ENCODE measurements around the gene MYT1. TPM values are rescaled to one million over a fixed set of nuclear protein-coding genes. Genes with fewer than 3 reads are reported as not detected.
A peak's percentile ranks its signal among the peaks of the same experiment; 100 is the strongest.

Gene MYT1
- total RNA-seq, 1 experiment from 2014 or later = 4.1 TPM

GRCh38 chr20:64254571-64255360 is 90.5 kb downstream of the MYT1 start:
- peak; percentile 43 for DNase-seq
- 0 out of 2 replicates have a peak, but pooled peaks cover under 1% of the 10 kb centered on the region for H4K20me1 ChIP-seq (ENCODE audit: insufficient read depth, low read depth, low read length)
- H3K9me2 ChIP-seq (replicated peaks; ENCODE audit: insufficient read depth, low read length) = no peaks in the 10 kb centered on the region
- H3K27me3 ChIP-seq (ENCODE audit: low read length) = no peaks in the 10 kb centered on the region
- H3K9ac ChIP-seq (ENCODE audit: low read length) = peak overlapping the region; percentile 82
- peak overlapping the region; percentile 89 for H3K4me2 ChIP-seq (ENCODE audit: low read depth, low read length, poor library complexity, severe bottlenecking)
- no peaks in the 10 kb centered on the region for H3K36me3 ChIP-seq (ENCODE audit: insufficient read depth, low read length)
- peaks cover 41% of the 10 kb centered on the region for H3K79me2 ChIP-seq (ENCODE audit: low read length)
- H2AFZ ChIP-seq (ENCODE audit: low read length) = peak overlapping the region; percentile 98
- H3K27ac ChIP-seq (ENCODE audit: low read length) = no peak overlapping the region
- H3K4me1 ChIP-seq (ENCODE audit: low read length) = peaks cover 37% of the 10 kb centered on the region
- peak overlapping the region; percentile 78 for H3K4me3 ChIP-seq (ENCODE audit: low read length)
- no peaks in the 10 kb centered on the region for H3K9me3 ChIP-seq (ENCODE audit: low read length)

DNA sequence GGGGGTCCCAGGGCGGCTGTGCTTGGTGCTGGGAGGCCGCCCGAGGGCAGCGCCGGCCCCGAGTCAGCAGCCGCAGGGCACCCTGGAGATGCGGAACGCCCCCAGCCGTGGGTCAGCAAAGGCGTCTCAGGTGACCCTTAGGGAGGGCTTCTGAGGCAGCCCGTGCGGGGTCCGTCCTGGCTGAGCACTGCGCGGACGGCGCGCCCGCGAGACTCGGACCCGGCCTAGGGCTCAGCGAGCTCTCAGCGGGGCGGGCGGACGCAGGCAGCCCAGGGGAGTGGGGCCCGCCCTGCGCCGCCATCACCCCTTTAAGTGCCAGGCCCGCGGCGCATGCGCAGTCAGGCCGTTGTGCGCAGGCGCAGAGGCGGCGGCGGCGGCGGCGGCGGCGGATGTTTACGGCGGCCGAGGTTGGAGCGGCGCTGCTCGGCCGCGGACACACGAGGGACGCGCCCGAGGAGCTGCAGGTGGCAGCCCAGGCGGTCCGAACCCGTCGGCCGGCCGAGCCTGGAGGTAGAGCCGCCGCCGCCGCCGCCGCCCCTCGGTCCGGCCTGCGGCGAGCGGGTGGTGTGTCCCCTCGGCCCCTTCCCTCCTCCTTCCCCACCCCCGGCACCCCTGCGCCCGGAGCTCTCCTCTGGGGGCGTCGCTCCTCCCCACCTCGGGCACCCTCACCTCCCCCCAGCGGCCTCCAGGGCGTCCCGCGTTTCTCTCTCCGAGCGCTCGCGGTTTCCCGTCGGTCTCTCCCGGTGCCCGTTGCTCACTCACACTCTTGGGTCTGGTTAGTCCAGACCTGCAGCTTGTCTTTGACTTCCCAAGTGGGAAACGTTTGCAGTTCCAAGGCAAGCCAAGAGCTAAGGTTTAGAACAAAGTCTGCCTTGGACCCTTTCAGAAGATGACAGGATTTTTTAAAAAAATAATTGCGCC is 91.4 kb downstream of the MYT1 start, which contains the start of gene PCMTD2:
PCMTD2 (plus strand) TSS at position 388 of the 921 bp plus-strand sequence. CDS start 4,218 bp downstream, outside the sequence.
- H3K9ac ChIP-seq (ENCODE audit: low read length) = peak within 1 kb of the TSS; percentile 84
- H3K9me2 ChIP-seq (replicated peaks; ENCODE audit: insufficient read depth, low read length) = no peaks in the 10 kb centered on the region
- H3K4me1 ChIP-seq (ENCODE audit: low read length) = peaks cover 37% of the 10 kb centered on the region
- peak; percentile 96 for DNase-seq
- 0 out of 2 replicates have a peak, but pooled peaks cover 4% of the 10 kb centered on the region for H4K20me1 ChIP-seq (ENCODE audit: insufficient read depth, low read depth, low read length)
- peak within 1 kb of the TSS; percentile 17; the same call in 1 of the 2 replicates for H3K27ac ChIP-seq (ENCODE audit: low read length)
- H2AFZ ChIP-seq (ENCODE audit: low read length) = peak within 1 kb of the TSS; percentile 98
- H3K9me3 ChIP-seq (ENCODE audit: low read length) = no peaks in the 10 kb centered on the region
- no peaks in the 10 kb centered on the region for H3K36me3 ChIP-seq (ENCODE audit: insufficient read depth, low read length)
- peak within 1 kb of the TSS; percentile 78 for H3K4me3 ChIP-seq (ENCODE audit: low read length)
- H3K4me2 ChIP-seq (ENCODE audit: low read depth, low read length, poor library complexity, severe bottlenecking) = peak within 1 kb of the TSS; percentile 89
- peaks cover 48% of the 10 kb centered on the region for H3K79me2 ChIP-seq (ENCODE audit: low read length)
- no peaks in the 10 kb centered on the region for H3K27me3 ChIP-seq (ENCODE audit: low read length)

GRCh38 chr20:64256282-64256935 is 92.2 kb downstream of the MYT1 start:
- peak overlapping the region; percentile 17; the same call in 1 of the 2 replicates for H3K27ac ChIP-seq (ENCODE audit: low read length)
- no peaks in the 10 kb centered on the region for H3K36me3 ChIP-seq (ENCODE audit: insufficient read depth, low read length)
- no peak overlapping the region for H2AFZ ChIP-seq (ENCODE audit: low read length)
- peak; percentile 56 for DNase-seq
- no peaks in the 10 kb centered on the region for H3K9me3 ChIP-seq (ENCODE audit: low read length)
- peak overlapping the region; percentile 89 for H3K4me2 ChIP-seq (ENCODE audit: low read depth, low read length, poor library complexity, severe bottlenecking)
- no peaks in the 10 kb centered on the region for H3K9me2 ChIP-seq (replicated peaks; ENCODE audit: insufficient read depth, low read length)
- peak overlapping the region; percentile 84 for H3K9ac ChIP-seq (ENCODE audit: low read length)
- no peaks in the 10 kb centered on the region for H3K27me3 ChIP-seq (ENCODE audit: low read length)
- H3K4me3 ChIP-seq (ENCODE audit: low read length) = peak overlapping the region; percentile 78
- peaks cover 48% of the 10 kb centered on the region for H3K79me2 ChIP-seq (ENCODE audit: low read length)
- peaks cover 37% of the 10 kb centered on the region for H3K4me1 ChIP-seq (ENCODE audit: low read length)
- 0 out of 2 replicates have a peak, but pooled peaks cover 4% of the 10 kb centered on the region for H4K20me1 ChIP-seq (ENCODE audit: insufficient read depth, low read depth, low read length)

DNA sequence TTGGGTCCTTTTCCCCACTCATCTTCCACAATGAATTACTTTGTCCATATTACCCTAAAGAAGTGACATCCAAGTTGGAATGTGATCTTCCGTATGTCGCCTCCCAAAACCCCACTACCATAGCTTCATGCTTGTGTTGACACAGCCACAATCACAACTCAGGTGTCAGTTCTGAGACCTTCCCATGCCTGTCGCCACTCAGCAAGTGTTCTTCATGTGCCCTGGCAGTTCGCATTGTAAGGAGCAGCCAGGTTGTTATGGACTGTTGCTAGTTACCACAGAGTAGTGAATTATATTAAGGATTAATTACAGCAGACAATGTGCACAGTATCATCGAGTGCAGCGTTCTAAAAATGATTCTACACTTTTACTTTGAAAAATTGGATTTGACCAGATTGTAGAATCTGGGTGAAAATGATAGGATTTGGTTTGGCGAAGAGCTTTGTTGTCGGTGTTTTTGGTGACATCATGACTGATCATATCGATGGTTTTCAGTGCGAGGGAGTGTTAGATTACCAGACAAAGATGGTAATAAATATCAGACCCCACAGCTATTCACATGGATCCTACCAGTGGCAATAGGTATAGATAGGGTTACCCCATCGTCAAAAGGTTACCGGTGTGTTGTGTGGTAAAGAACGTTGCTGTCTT is 93.0 kb downstream of the MYT1 start:
- Histone ChIP-seq H3K79me2 (ENCODE audit: low read length) (peaks cover 48% of the 10 kb centered on the region), H3K9ac (ENCODE audit: low read length) (peak overlapping the region; percentile 84), H2AFZ (ENCODE audit: low read length) (no peak overlapping the region), H3K4me2 (ENCODE audit: low read depth, low read length, poor library complexity, severe bottlenecking) (peak overlapping the region; percentile 89), H3K27me3 (ENCODE audit: low read length) (no peaks in the 10 kb centered on the region), H3K4me1 (ENCODE audit: low read length) (peaks cover 37% of the 10 kb centered on the region), H3K36me3 (ENCODE audit: insufficient read depth, low read length) (no peaks in the 10 kb centered on the region), H3K27ac (ENCODE audit: low read length) (no peak overlapping the region), H3K9me3 (ENCODE audit: low read length) (no peaks in the 10 kb centered on the region), H3K4me3 (ENCODE audit: low read length) (peak overlapping the region; percentile 78), H4K20me1 (ENCODE audit: insufficient read depth, low read depth, low read length) (0 out of 2 replicates have a peak, but pooled peaks cover 4% of the 10 kb centered on the region), H3K9me2 (replicated peaks; ENCODE audit: insufficient read depth, low read length) (no peaks in the 10 kb centered on the region)
- no peak for DNase-seq

DNA sequence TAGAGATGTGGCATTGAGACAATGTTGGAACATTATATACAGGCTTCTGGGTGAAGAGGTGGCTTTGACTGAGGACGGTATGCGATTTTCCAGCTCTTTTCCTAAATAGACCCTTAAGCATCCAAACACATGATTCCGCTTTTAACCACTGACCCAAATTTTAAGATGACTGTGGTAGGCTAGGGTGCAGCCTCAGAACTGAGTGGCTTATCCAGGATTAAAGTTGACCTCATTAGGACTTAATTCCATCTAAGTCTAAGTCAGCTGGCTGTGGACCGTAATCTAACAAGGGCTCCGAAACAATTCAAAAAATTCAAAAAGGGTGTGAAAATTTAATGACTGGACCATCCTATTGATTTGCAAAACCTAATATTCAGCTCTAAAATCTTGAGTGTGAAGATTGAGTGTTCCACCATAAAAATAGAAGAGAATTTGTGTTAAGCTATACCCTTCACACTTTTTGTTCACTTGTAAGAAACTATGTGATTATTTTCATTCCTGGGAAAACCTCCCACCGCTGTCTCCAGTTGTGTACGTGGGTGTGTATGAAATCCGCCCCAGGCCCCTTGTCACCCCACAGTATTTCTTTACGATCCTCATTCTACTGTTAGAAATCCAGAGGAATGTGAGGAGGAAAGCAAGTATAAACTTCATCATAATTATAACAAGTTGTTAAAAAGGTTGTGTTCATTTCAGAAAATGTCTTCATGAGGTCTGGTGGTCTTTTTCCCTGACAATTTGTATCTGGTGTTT is 94.0 kb downstream of the MYT1 start:
- H3K9me3 ChIP-seq (ENCODE audit: low read length) = no peaks in the 10 kb centered on the region
- no peak overlapping the region for H2AFZ ChIP-seq (ENCODE audit: low read length)
- no peak overlapping the region for H3K9ac ChIP-seq (ENCODE audit: low read length)
- no peaks in the 10 kb centered on the region for H3K9me2 ChIP-seq (replicated peaks; ENCODE audit: insufficient read depth, low read length)
- H3K27me3 ChIP-seq (ENCODE audit: low read length) = no peaks in the 10 kb centered on the region
- 0 out of 2 replicates have a peak, but pooled peaks cover 4% of the 10 kb centered on the region for H4K20me1 ChIP-seq (ENCODE audit: insufficient read depth, low read depth, low read length)
- peaks cover 51% of the 10 kb centered on the region for H3K79me2 ChIP-seq (ENCODE audit: low read length)
- no peak overlapping the region for H3K4me3 ChIP-seq (ENCODE audit: low read length)
- peak overlapping the region; percentile 89 for H3K4me2 ChIP-seq (ENCODE audit: low read depth, low read length, poor library complexity, severe bottlenecking)
- DNase-seq = no peak
- H3K27ac ChIP-seq (ENCODE audit: low read length) = no peak overlapping the region
- no peaks in the 10 kb centered on the region for H3K36me3 ChIP-seq (ENCODE audit: insufficient read depth, low read length)
- H3K4me1 ChIP-seq (ENCODE audit: low read length) = peaks cover 32% of the 10 kb centered on the region

GRCh38 chr20:64260239-64260638 is 96.0 kb downstream of the MYT1 start:
- H3K79me2 ChIP-seq (ENCODE audit: low read length) = peaks cover 66% of the 10 kb centered on the region
- H3K27ac ChIP-seq (ENCODE audit: low read length) = no peak overlapping the region
- no peak for DNase-seq
- no peak overlapping the region for H3K4me3 ChIP-seq (ENCODE audit: low read length)
- no peak overlapping the region for H3K4me2 ChIP-seq (ENCODE audit: low read depth, low read length, poor library complexity, severe bottlenecking)
- H3K9me2 ChIP-seq (replicated peaks; ENCODE audit: insufficient read depth, low read length) = no peaks in the 10 kb centered on the region
- H3K27me3 ChIP-seq (ENCODE audit: low read length) = no peaks in the 10 kb centered on the region
- H3K4me1 ChIP-seq (ENCODE audit: low read length) = peaks cover 31% of the 10 kb centered on the region
- H3K9me3 ChIP-seq (ENCODE audit: low read length) = no peaks in the 10 kb centered on the region
- 0 out of 2 replicates have a peak, but pooled peaks cover 4% of the 10 kb centered on the region for H4K20me1 ChIP-seq (ENCODE audit: insufficient read depth, low read depth, low read length)
- no peak overlapping the region for H2AFZ ChIP-seq (ENCODE audit: low read length)
- no peak overlapping the region for H3K9ac ChIP-seq (ENCODE audit: low read length)
- peaks cover 12% of the 10 kb centered on the region for H3K36me3 ChIP-seq (ENCODE audit: insufficient read depth, low read length)

- Histone ChIP-seq H3K27me3 (ENCODE audit: low read length) (no peaks in the 10 kb centered on the region), H3K79me2 (ENCODE audit: low read length) (peaks cover 64% of the 10 kb centered on the region), H3K36me3 (ENCODE audit: insufficient read depth, low read length) (peaks cover 18% of the 10 kb centered on the region), H3K9me2 (replicated peaks; ENCODE audit: insufficient read depth, low read length) (no peaks in the 10 kb centered on the region), H3K4me2 (ENCODE audit: low read depth, low read length, poor library complexity, severe bottlenecking) (no peak overlapping the region), H3K4me1 (ENCODE audit: low read length) (peaks cover 30% of the 10 kb centered on the region), H3K4me3 (ENCODE audit: low read length) (no peak overlapping the region), H3K27ac (ENCODE audit: low read length) (no peak overlapping the region), H2AFZ (ENCODE audit: low read length) (no peak overlapping the region), H3K9me3 (ENCODE audit: low read length) (no peaks in the 10 kb centered on the region), H4K20me1 (ENCODE audit: insufficient read depth, low read depth, low read length) (0 out of 2 replicates have a peak, but pooled peaks cover 4% of the 10 kb centered on the region), H3K9ac (ENCODE audit: low read length) (no peak overlapping the region)
- no peak for DNase-seq
Measured at GRCh38 chr20:64261138-64261537, 96.9 kb downstream of the MYT1 start.
